Measurements from ENCODE around the gene ARHGAP31.

The ARHGAP31 gene

GRCh38 chr3:119400466-119400865 is 106.3 kb downstream of the ARHGAP31 start:
- no peak for DNase-seq (ENCODE audit: extremely low spot score)
- CTCF ChIA-PET: no interaction called here
- POLR2A ChIA-PET: no interaction called here
- TF ChIP-seq SUZ12 (IDR thresholded peaks at IDR 0.05): no peak
- no peak for TF ChIP-seq SP1 (IDR thresholded peaks at IDR 0.05)
- no peak for TF ChIP-seq FOXA1 (IDR thresholded peaks at IDR 0.05)
- no peak for TF ChIP-seq ELF4 (IDR thresholded peaks at IDR 0.05)
- TF ChIP-seq LEF1 (IDR thresholded peaks at IDR 0.05; ENCODE audit: borderline replicate concordance): no peak
- TF ChIP-seq NFRKB (IDR thresholded peaks at IDR 0.05): no peak
- TF ChIP-seq FOXK2 (IDR thresholded peaks at IDR 0.05): no peak
- TF ChIP-seq FOXM1 (IDR thresholded peaks at IDR 0.05; ENCODE audit: borderline replicate concordance): no peak
- TF ChIP-seq HDGF (IDR thresholded peaks at IDR 0.05; ENCODE audit: borderline replicate concordance): no peak
- TF ChIP-seq CTBP1 (IDR thresholded peaks at IDR 0.05; ENCODE audit: borderline replicate concordance): no peak
- no peak for TF ChIP-seq BHLHE40 (IDR thresholded peaks at IDR 0.05; ENCODE audit: borderline replicate concordance)
- no peak for TF ChIP-seq L3MBTL2 (conservative IDR thresholded peaks at IDR 0.05)
- no peak for TF ChIP-seq ARNT (IDR thresholded peaks at IDR 0.05)
- no peak for TF ChIP-seq PKNOX1 (IDR thresholded peaks at IDR 0.05)

- ChIA-PET POLR2A (no interaction called here), CTCF (no interaction called here)
- no peak for DNase-seq (ENCODE audit: extremely low spot score)
- TF ChIP-seq FOXM1 (IDR thresholded peaks at IDR 0.05; ENCODE audit: borderline replicate concordance): no peak
- no peak for TF ChIP-seq CTBP1 (IDR thresholded peaks at IDR 0.05; ENCODE audit: borderline replicate concordance)
- TF ChIP-seq LEF1 (IDR thresholded peaks at IDR 0.05; ENCODE audit: borderline replicate concordance): no peak
- no peak for TF ChIP-seq FOXK2 (IDR thresholded peaks at IDR 0.05)
- TF ChIP-seq TARDBP (IDR thresholded peaks at IDR 0.05): no peak
- TF ChIP-seq ELF4 (IDR thresholded peaks at IDR 0.05): no peak
- TF ChIP-seq ARNT (IDR thresholded peaks at IDR 0.05): no peak
- TF ChIP-seq ZNF384 (IDR thresholded peaks at IDR 0.05): no peak
- TF ChIP-seq HDGF (IDR thresholded peaks at IDR 0.05; ENCODE audit: borderline replicate concordance): no peak
- TF ChIP-seq FOXA1 (IDR thresholded peaks at IDR 0.05): no peak
- no peak for TF ChIP-seq SP1 (IDR thresholded peaks at IDR 0.05)
- TF ChIP-seq SUZ12 (IDR thresholded peaks at IDR 0.05): no peak
- no peak for TF ChIP-seq L3MBTL2 (conservative IDR thresholded peaks at IDR 0.05)
- TF ChIP-seq NFRKB (IDR thresholded peaks at IDR 0.05): no peak
- TF ChIP-seq PKNOX1 (IDR thresholded peaks at IDR 0.05): no peak
- no peak for TF ChIP-seq BHLHE40 (IDR thresholded peaks at IDR 0.05; ENCODE audit: borderline replicate concordance)
Measured at GRCh38 chr3:119401069-119401468, 106.9 kb downstream of the ARHGAP31 start.

- POLR2A ChIA-PET: no interaction called here
- CTCF ChIA-PET: no interaction called here
- no peak for TF ChIP-seq HDGF (IDR thresholded peaks at IDR 0.05; ENCODE audit: borderline replicate concordance)
- no peak for TF ChIP-seq ELF4 (IDR thresholded peaks at IDR 0.05)
- no peak for TF ChIP-seq ARNT (IDR thresholded peaks at IDR 0.05)
- no peak for TF ChIP-seq TARDBP (IDR thresholded peaks at IDR 0.05)
- no peak for TF ChIP-seq FOXK2 (IDR thresholded peaks at IDR 0.05)
- TF ChIP-seq FOXA1 (IDR thresholded peaks at IDR 0.05): no peak
- no peak for TF ChIP-seq PKNOX1 (IDR thresholded peaks at IDR 0.05)
- TF ChIP-seq LEF1 (IDR thresholded peaks at IDR 0.05; ENCODE audit: borderline replicate concordance): no peak
- TF ChIP-seq SUZ12 (IDR thresholded peaks at IDR 0.05): no peak
- no peak for TF ChIP-seq L3MBTL2 (conservative IDR thresholded peaks at IDR 0.05)
- no peak for DNase-seq (ENCODE audit: extremely low spot score)
Measured at GRCh38 chr3:119401503-119402440, 107.6 kb downstream of the ARHGAP31 start.

- ChIA-PET CTCF (no interaction called here), POLR2A (no interaction called here)
- no peak for DNase-seq (ENCODE audit: extremely low spot score)
- TF ChIP-seq FOXK2 (IDR thresholded peaks at IDR 0.05) (no peak), ARNT (IDR thresholded peaks at IDR 0.05) (no peak), PKNOX1 (IDR thresholded peaks at IDR 0.05) (no peak), FOXA1 (IDR thresholded peaks at IDR 0.05) (no peak), L3MBTL2 (conservative IDR thresholded peaks at IDR 0.05) (no peak)
Measured at GRCh38 chr3:119402791-119403190, 108.6 kb downstream of the ARHGAP31 start.

GRCh38 chr3:119403201-119403600 is 109.0 kb downstream of the ARHGAP31 start:
- POLR2A ChIA-PET: no interaction called here
- CTCF ChIA-PET: no interaction called here
- TF ChIP-seq FOXM1 (IDR thresholded peaks at IDR 0.05; ENCODE audit: borderline replicate concordance): no peak
- no peak for TF ChIP-seq L3MBTL2 (conservative IDR thresholded peaks at IDR 0.05)
- TF ChIP-seq NFRKB (IDR thresholded peaks at IDR 0.05): no peak
- TF ChIP-seq HDGF (IDR thresholded peaks at IDR 0.05; ENCODE audit: borderline replicate concordance): no peak
- TF ChIP-seq BHLHE40 (IDR thresholded peaks at IDR 0.05; ENCODE audit: borderline replicate concordance): no peak
- no peak for TF ChIP-seq CTBP1 (IDR thresholded peaks at IDR 0.05; ENCODE audit: borderline replicate concordance)
- TF ChIP-seq SP1 (IDR thresholded peaks at IDR 0.05): no peak
- no peak for TF ChIP-seq ELF4 (IDR thresholded peaks at IDR 0.05)
- no peak for TF ChIP-seq TARDBP (IDR thresholded peaks at IDR 0.05)
- no peak for TF ChIP-seq ZNF384 (IDR thresholded peaks at IDR 0.05)
- TF ChIP-seq FOXK2 (IDR thresholded peaks at IDR 0.05): no peak
- no peak for TF ChIP-seq ARNT (IDR thresholded peaks at IDR 0.05)
- no peak for TF ChIP-seq PKNOX1 (IDR thresholded peaks at IDR 0.05)
- TF ChIP-seq FOXA1 (IDR thresholded peaks at IDR 0.05): no peak
- TF ChIP-seq SUZ12 (IDR thresholded peaks at IDR 0.05): no peak
- TF ChIP-seq LEF1 (IDR thresholded peaks at IDR 0.05; ENCODE audit: borderline replicate concordance): no peak
- DNase-seq (ENCODE audit: extremely low spot score): no peak

Measured in HEK293T (cell line).